ENCODE measurements around the gene CCDC86.

CCDC86 gene

DNA sequence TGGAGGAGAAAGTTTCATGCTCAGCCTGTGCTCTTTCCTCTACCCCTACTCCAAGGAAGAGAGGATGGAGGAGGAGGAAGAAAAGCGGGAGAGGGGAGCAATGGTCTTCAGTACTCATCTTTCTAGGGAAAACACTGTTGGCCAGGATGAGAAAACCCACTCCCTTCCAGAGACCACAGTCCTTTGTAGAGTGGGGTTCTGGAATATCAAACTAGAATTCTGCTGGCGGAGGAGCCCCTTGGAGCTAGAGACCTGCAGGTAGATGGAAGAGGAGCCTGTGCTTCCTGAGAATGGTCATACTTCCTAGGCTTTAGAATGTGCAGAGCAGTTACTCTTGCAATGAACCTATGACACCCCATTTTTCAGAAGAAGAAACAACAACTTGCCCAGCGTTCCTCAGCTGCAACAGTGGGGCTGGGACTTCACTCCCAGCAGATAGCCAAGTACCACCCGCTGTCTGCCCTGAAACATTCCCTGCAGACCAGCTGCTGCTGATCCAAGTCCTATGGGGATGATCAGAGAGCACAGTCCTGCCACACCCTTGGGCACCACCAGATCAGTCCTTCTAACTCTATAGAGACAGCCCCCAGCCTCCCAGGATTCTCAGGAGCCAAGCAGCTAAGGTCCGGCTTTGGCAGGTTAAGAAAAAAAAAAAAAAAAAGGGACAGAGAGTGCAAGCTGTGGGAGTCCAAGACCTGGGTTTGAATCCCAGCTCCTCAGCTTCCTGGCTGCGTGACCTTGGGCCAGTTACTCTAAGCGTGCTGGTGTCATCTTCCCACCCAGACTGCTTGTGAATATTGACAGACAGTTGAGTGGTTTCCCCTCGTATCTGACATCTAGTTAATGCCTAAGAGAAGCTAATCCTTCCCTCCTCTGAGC, 13.2 kb downstream of the CCDC86 start:
- Histone ChIP-seq H3K4me1 (ENCODE audit: insufficient read depth, low read length) (0 out of 2 replicates have a peak, but pooled peaks cover 9% of the 10 kb centered on the region), H3K36me3 (ENCODE audit: insufficient read depth, low read length) (peaks cover 16% of the 10 kb centered on the region), H3K27me3 (ENCODE audit: insufficient read depth, low read length) (peaks cover 33% of the 10 kb centered on the region), H3K9me3 (ENCODE audit: insufficient read depth, low read depth, low read length) (no peaks in the 10 kb centered on the region), H3K4me3 (ENCODE audit: low read length) (no peak overlapping the region), H3K9ac (ENCODE audit: low read depth, low read length) (no peak overlapping the region), H3K27ac (ENCODE audit: low read depth, low read length) (no peak overlapping the region)
- 82% methylated on average over 7 of the region's 8 CpGs for WGBS

DNA sequence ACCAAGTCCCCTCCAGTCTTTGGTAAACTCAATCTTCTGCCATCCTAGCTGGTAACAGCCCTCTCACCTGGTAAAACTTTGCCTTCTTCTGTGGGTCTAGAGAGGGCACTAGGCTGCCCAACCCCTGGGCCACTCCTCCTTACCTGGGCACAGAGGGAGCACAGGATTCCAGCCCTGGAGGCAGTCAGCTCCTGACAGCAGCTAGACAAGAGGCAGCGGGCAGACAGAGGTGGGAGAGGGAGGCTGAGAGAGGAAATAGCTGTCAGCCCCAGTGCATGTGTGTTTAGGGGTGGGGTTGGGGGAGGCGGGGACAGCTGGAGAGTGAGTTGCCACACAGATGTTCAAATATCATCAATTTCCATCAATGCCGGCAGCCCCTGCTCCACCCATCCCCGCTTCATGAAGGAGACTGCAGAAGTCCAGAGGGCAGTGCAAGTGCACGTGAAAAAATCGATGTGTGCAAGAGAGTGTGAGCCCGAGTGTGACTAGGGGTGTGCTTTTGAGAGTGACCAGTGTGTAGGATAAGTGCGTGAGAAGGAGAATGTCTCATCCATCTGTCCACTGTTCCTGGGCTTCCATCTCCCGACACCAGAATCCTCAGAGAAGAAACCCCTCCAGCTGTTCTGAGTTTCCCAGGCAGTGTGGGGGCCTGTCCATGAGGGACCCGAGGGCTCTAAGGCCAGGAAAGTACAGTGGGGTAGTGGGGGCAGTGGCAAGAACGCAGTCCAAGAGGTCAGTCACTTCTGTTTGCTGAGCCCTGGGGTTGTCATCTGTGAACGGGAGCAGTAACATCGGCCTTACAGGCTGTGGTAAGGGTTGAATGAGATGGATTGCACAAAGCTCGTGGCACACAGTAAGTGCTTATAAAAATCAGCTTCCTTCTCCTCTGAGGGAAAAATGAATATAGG, 14.1 kb downstream of the CCDC86 start, which contains the start of gene PTGDR2:
Gene PTGDR2, minus strand, starts transcription at position 225 of the 908 bp plus-strand sequence. CDS start 2,228 bp downstream, outside the sequence.
- 89% methylated on average over 13 of the region's 14 CpGs for WGBS
- Histone ChIP-seq H3K36me3 (ENCODE audit: insufficient read depth, low read length) (peaks cover 7% of the 10 kb centered on the region), H3K27me3 (ENCODE audit: insufficient read depth, low read length) (peaks cover 33% of the 10 kb centered on the region), H3K4me3 (ENCODE audit: low read length) (no peak within 1 kb of the TSS), H3K4me1 (ENCODE audit: insufficient read depth, low read length) (0 out of 2 replicates have a peak, but pooled peaks cover 9% of the 10 kb centered on the region), H3K27ac (ENCODE audit: low read depth, low read length) (no peak within 1 kb of the TSS), H3K9ac (ENCODE audit: low read depth, low read length) (no peak within 1 kb of the TSS), H3K9me3 (ENCODE audit: insufficient read depth, low read depth, low read length) (no peaks in the 10 kb centered on the region)

DNA sequence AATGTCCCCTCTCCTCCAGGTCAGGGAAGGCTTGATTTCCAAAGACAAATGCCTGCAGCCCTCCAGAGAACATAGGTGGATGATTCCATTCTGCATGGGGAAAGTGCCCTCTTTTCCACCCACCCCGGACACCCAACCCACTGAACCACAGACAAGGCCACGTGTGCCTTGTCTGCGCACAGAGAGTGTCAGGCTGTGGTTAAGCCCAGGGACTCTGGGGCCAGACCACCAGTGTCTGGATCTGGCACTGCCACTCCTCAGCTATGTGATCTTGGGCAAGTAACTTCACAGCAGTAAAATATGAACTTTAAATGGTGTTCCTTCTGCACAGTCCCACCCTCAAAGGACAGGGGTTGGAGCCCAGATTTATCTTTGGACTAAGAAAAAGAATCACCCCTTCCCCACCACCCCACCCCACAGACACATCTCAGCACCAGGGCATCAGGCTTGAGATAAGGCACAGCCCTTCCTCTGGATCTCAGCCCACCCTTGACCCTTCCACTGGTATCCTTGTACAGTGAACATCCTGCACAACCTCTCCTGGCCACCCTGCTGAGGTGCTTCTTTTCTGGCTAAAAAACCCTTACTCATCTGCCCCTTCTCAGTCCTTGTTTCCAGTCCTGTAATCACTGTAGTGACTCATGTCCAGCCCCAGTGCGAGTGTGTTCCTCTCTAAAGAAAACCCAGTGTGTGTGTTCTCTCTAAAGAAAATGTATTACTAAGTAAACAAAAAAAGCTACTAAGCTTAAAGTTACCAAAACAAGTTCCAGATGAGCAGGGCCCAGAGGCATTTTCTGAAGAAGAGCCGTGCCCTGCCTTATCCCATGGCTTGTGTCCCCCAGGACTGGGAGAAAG, 15.7 kb downstream of the CCDC86 start:
- Histone ChIP-seq H3K9ac (ENCODE audit: low read depth, low read length) (no peak overlapping the region; the same call in 1 of the 2 replicates), H3K4me1 (ENCODE audit: insufficient read depth, low read length) (no peaks in the 10 kb centered on the region), H3K4me3 (ENCODE audit: low read length) (no peak overlapping the region), H3K27ac (ENCODE audit: low read depth, low read length) (no peak overlapping the region), H3K27me3 (ENCODE audit: insufficient read depth, low read length) (peaks cover 23% of the 10 kb centered on the region), H3K9me3 (ENCODE audit: insufficient read depth, low read depth, low read length) (no peaks in the 10 kb centered on the region), H3K36me3 (ENCODE audit: insufficient read depth, low read length) (no peaks in the 10 kb centered on the region)
- WGBS: 97% methylated on average over 5 of the region's 5 CpGs

DNA sequence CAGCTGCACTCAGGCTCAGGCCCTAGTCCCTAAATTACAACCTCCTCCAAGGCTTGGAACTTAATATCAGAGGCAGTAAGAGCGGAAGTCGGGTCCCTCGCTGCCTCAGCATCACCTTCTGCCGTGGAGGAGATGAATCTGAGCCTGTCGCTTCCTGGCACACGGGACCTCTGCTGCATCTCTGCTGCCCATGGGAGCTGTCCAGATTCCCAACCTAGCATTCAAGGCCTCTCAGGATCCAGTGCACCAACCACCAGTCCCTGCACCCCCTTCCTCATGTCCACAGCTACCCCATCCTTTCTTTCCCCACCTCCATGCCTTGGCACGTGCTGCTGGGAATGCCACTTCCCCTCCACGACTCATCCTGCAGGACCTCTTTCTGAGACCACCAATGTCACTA, 16.3 kb downstream of the CCDC86 start:
- Histone ChIP-seq H3K36me3 (ENCODE audit: insufficient read depth, low read length) (no peaks in the 10 kb centered on the region), H3K9ac (ENCODE audit: low read depth, low read length) (no peak overlapping the region)
- WGBS: 91% methylated on average over 8 of the region's 8 CpGs

DNA sequence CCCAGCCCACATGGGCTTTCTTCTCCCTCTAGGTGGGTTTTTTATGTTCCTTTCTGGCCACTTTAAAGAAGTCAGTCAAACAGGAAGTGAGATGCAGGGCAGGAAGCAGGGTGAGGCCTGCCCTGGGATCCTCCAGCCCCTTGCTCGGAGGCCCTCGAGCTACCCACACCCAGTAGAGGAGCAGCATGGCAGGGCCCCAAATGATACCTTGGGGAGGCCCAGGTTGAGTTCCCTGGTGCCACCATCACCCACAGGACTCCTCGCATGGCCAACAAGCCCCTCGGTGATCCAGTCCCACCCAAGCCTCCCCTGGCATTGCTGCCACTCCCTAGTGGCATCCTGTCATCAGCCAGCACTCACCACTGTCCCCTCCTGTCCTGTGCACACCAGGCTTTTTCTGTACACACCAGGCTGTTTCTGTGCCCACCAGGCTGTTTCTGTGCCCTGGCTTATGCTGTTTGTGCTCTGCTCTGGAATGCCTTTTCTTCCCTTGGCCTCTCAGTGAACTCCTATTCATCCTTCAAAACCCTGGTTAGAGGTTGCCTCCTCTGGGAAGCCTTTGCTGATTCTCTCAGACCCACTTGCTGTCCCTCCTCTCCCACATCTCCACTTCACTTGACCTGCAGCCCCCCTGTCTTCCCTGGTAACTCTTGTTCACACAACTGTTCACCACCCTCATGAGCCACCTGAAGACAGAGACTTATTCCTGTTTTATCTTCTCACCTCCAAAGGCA, 17.0 kb downstream of the CCDC86 start:
- no peaks in the 10 kb centered on the region for H3K36me3 ChIP-seq (ENCODE audit: insufficient read depth, low read length)
- WGBS: 88% methylated on average over 4 of the region's 4 CpGs
- no peaks in the 10 kb centered on the region for H3K9me3 ChIP-seq (ENCODE audit: insufficient read depth, low read depth, low read length)
- H3K4me1 ChIP-seq (ENCODE audit: insufficient read depth, low read length): no peaks in the 10 kb centered on the region
- no peak overlapping the region for H3K9ac ChIP-seq (ENCODE audit: low read depth, low read length)
- H3K27me3 ChIP-seq (ENCODE audit: insufficient read depth, low read length): peaks cover 10% of the 10 kb centered on the region
- no peak overlapping the region for H3K4me3 ChIP-seq (ENCODE audit: low read length)
- no peak overlapping the region for H3K27ac ChIP-seq (ENCODE audit: low read depth, low read length)

More for the DNA sequence above, 16.3 kb downstream of the CCDC86 start:
- H3K9me3 ChIP-seq (ENCODE audit: insufficient read depth, low read depth, low read length): no peaks in the 10 kb centered on the region
- H3K27ac ChIP-seq (ENCODE audit: low read depth, low read length): no peak overlapping the region
- H3K27me3 ChIP-seq (ENCODE audit: insufficient read depth, low read length): peaks cover 17% of the 10 kb centered on the region
- no peak overlapping the region for H3K4me3 ChIP-seq (ENCODE audit: low read length)
- no peaks in the 10 kb centered on the region for H3K4me1 ChIP-seq (ENCODE audit: insufficient read depth, low read length)

DNA sequence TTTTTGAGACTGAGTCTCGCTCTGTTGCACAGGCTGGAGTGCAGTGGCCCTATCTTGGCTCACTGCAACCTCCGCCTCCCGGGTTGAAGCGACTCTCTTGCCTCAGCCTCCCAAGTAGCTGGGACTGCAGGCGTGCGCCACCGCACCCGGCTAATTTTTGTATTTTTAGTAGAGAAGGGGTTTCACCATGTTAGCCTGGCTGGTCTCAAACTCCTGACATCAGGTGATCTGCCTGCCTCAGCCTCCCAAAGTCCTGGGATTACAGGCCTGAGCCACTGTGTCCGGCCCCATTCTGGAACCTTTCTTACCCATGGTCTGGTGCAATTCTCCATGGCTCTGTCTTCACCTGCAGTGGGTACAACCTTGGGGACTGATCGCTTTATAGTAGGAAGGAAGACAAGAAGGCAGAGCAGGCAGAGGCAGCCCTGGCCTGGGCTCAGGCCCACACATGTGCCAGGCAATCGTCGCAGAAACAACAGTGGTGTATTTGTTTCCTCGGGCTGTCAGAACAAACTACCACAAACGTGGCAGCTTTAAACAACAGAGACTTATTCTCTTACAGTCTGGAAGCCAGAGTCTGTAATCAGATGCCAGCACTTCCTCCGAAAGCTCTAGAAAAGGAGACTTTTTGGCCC, 17.8 kb downstream of the CCDC86 start:
- H3K27ac ChIP-seq (ENCODE audit: low read depth, low read length): no peak overlapping the region
- peaks cover 4% of the 10 kb centered on the region; the same call in 1 of the 2 replicates for H3K27me3 ChIP-seq (ENCODE audit: insufficient read depth, low read length)
- H3K4me3 ChIP-seq (ENCODE audit: low read length): no peak overlapping the region
- no peak overlapping the region for H3K9ac ChIP-seq (ENCODE audit: low read depth, low read length)
- H3K36me3 ChIP-seq (ENCODE audit: insufficient read depth, low read length): no peaks in the 10 kb centered on the region
- no peaks in the 10 kb centered on the region for H3K9me3 ChIP-seq (ENCODE audit: insufficient read depth, low read depth, low read length)
- WGBS: 94% methylated on average over 15 of the region's 15 CpGs
- H3K4me1 ChIP-seq (ENCODE audit: insufficient read depth, low read length): no peaks in the 10 kb centered on the region

DNA sequence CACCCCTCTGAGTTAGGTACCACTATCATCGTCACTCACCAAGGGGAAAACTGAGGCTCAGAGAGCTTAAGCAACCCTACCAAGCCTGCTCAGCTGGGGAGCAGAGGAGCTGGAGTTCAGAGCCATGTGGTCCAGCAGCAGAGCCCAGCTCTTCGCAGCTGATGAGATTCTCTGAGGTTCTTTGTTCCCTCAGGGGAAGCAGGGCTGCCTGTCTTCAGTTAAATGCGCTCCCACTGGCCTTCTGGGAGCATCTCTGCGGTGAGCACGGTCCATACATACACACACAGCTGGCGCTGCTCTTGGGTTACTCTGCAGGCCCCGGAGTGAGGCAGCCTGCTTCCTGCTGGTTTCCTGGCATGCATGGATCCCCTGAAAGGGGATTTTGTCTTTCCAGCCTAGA, 19.0 kb downstream of the CCDC86 start:
- no peaks in the 10 kb centered on the region for H3K4me1 ChIP-seq (ENCODE audit: insufficient read depth, low read length)
- H3K27ac ChIP-seq (ENCODE audit: low read depth, low read length): no peak overlapping the region
- H3K4me3 ChIP-seq (ENCODE audit: low read length): no peak overlapping the region
- WGBS: 77% methylated on average over 7 of the region's 7 CpGs
- H3K36me3 ChIP-seq (ENCODE audit: insufficient read depth, low read length): no peaks in the 10 kb centered on the region
- H3K9ac ChIP-seq (ENCODE audit: low read depth, low read length): no peak overlapping the region
- H3K9me3 ChIP-seq (ENCODE audit: insufficient read depth, low read depth, low read length): no peaks in the 10 kb centered on the region
- H3K27me3 ChIP-seq (ENCODE audit: insufficient read depth, low read length): peaks cover 4% of the 10 kb centered on the region; the same call in 1 of the 2 replicates

DNA sequence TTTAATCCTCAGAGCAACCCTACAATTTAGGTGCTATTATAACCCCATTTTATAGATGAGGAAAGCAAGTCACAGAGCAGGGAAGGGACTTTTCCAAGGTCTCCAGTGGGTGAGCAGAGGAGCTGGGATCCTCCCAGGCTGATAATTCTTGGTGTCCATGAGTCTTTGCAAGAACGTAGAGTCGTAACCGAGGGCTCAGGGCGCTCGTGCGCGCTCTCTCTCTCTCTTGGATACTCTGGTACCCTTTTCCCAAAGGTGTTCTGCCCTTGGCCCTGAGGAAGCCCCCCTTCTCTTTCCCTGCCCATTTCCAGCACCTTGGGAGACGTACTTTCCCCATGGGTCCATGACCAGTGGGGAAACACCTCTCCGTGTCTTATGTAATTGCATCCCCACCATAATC, 20.3 kb downstream of the CCDC86 start:
- H3K36me3 ChIP-seq (ENCODE audit: insufficient read depth, low read length): no peaks in the 10 kb centered on the region
- WGBS: 94% methylated on average over 9 of the region's 9 CpGs
- H3K9me3 ChIP-seq (ENCODE audit: insufficient read depth, low read depth, low read length): no peaks in the 10 kb centered on the region
- H3K4me1 ChIP-seq (ENCODE audit: insufficient read depth, low read length): no peaks in the 10 kb centered on the region
- no peak overlapping the region for H3K9ac ChIP-seq (ENCODE audit: low read depth, low read length)
- H3K27ac ChIP-seq (ENCODE audit: low read depth, low read length): no peak overlapping the region
- H3K4me3 ChIP-seq (ENCODE audit: low read length): no peak overlapping the region
- no peaks in the 10 kb centered on the region for H3K27me3 ChIP-seq (ENCODE audit: insufficient read depth, low read length)

DNA sequence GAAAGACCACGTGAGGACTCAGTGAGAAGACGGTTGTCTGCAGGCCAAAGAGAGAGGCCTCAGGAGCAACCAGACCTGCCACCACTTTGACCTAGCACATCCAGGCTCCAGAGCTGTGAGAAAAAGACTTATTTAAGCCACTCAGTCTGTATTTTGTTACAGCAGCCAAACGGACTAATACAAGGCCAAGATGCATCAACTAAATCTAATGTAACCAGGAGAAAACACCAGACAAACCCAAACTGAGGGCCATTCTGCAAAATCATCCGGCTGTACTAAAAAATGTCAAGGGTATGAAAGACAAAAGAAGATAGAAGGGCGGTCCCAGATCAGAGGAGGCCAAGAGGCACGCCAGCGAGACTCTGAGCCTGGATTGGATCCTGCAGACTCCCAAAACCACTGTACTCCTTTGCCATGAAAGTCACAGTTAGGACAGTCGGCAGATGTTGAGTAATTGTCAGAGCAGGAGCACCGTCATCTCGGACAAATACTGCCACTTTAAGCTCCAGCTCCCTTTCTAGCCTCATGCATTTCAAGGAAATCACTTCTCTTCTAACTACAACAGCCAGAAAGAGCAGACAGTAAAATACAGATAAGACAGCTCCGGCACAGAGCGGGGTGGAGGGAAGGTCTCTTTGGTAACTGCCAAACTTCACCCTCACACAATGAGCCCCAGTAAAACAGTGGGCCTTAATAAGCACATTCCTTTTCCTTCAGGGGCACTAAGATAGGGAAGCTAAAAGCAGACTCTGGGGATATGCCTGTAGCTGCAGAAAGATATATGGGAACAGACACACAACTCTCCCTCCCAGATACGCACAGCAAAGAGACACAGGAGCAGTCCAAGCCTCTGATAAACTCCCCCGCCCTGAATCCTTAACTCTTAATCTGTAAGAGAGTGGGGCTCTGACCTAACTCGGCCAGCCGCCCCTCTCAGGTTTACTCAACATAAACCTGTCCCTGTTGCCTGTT, 21.9 kb downstream of the CCDC86 start:
- Histone ChIP-seq H3K9ac (ENCODE audit: low read depth, low read length) (no peak overlapping the region), H3K9me3 (ENCODE audit: insufficient read depth, low read depth, low read length) (no peaks in the 10 kb centered on the region), H3K4me3 (ENCODE audit: low read length) (no peak overlapping the region), H3K27me3 (ENCODE audit: insufficient read depth, low read length) (no peaks in the 10 kb centered on the region), H3K36me3 (ENCODE audit: insufficient read depth, low read length) (no peaks in the 10 kb centered on the region), H3K27ac (ENCODE audit: low read depth, low read length) (no peak overlapping the region), H3K4me1 (ENCODE audit: insufficient read depth, low read length) (no peaks in the 10 kb centered on the region)
- 87% methylated on average over 16 of the region's 16 CpGs for WGBS

Measured in HUES64 (cell line).